NCI-H345 treated with DMSO at 0.1 percent for 48 hours (cell line): ENCODE results near the gene LOXHD1.

ENCODE experiments used
- DNase-seq: peaks from one replicate; lab custom pipeline; 2025; ENCODE audit not compliant: unreplicated experiment; lab: John Stamatoyannopoulos, UW

LOXHD1 gene

GRCh38 chr18:46657115-46657955, at the start of gene LOXHD1:
LOXHD1 (minus strand) TSS chr18:46657220; CDS start chr18:46657033, 187 bp downstream.
- no peak for DNase-seq

- no peak for DNase-seq
Measured at GRCh38 chr18:46705521-46705920, 48.5 kb upstream of the LOXHD1 start.

- no peak for DNase-seq
Measured at GRCh38 chr18:46704816-46705215, 47.8 kb upstream of the LOXHD1 start.

GRCh38 chr18:46704189-46704588, 47.2 kb upstream of the LOXHD1 start:
- no peak for DNase-seq

- no peak for DNase-seq
Measured at GRCh38 chr18:46702471-46702870, 45.5 kb upstream of the LOXHD1 start.

- no peak for DNase-seq
Measured at GRCh38 chr18:46700066-46700824, 43.2 kb upstream of the LOXHD1 start.

- no peak for DNase-seq
Measured at GRCh38 chr18:46696702-46697101, 39.7 kb upstream of the LOXHD1 start.

- no peak for DNase-seq
Measured at GRCh38 chr18:46696268-46696667, 39.2 kb upstream of the LOXHD1 start.

- DNase-seq, result no peak
Measured at GRCh38 chr18:46693996-46694395, 37.0 kb upstream of the LOXHD1 start.

GRCh38 chr18:46688853-46689525, 32.0 kb upstream of the LOXHD1 start:
- DNase-seq, result no peak

- DNase-seq, result no peak
Measured at GRCh38 chr18:46686186-46686585, 29.2 kb upstream of the LOXHD1 start.

GRCh38 chr18:46683252-46683651, 26.2 kb upstream of the LOXHD1 start:
- no peak for DNase-seq

GRCh38 chr18:46680784-46681695, 24.0 kb upstream of the LOXHD1 start:
- no peak for DNase-seq

GRCh38 chr18:46679846-46680598, 23.0 kb upstream of the LOXHD1 start:
- no peak for DNase-seq

- no peak for DNase-seq
Measured at GRCh38 chr18:46678785-46679399, 21.9 kb upstream of the LOXHD1 start.

GRCh38 chr18:46678041-46678440, 21.0 kb upstream of the LOXHD1 start:
- DNase-seq, result no peak

- no peak for DNase-seq
Measured at GRCh38 chr18:46677611-46678010, 20.6 kb upstream of the LOXHD1 start.

GRCh38 chr18:46676182-46676835, 19.3 kb upstream of the LOXHD1 start:
- peak; percentile 20 for DNase-seq

GRCh38 chr18:46675112-46675511, 18.1 kb upstream of the LOXHD1 start:
- DNase-seq, result no peak
